SU-DHL-6 (cell line): ENCODE results near the gene MINDY4B.

Source experiments
- H2AFZ ChIP-seq: fragments of 200-600 bp; sonication (generic); 2 replicates; pipeline ENCODE4 v1.6.1; 2014; ENCODE audit warnings: low read depth, mild to moderate bottlenecking, moderate library complexity, mixed read lengths, antibody characterized with exemption, low read length; ENCODE audit not compliant: severe bottlenecking
- H3F3A ChIP-seq: fragments of 200-600 bp; shearing (Covaris generic); 2 replicates; pipeline ENCODE4 v1.6.0; 2016; ENCODE audit warnings: antibody characterized with exemption, mild to moderate bottlenecking; ENCODE audit not compliant: insufficient read depth
- H3K27ac ChIP-seq: fragments of 200-600 bp; sonication (generic); 2 replicates; pipeline ENCODE4 v1.5.1; 2016; ENCODE audit warnings: low read depth, mild to moderate bottlenecking, low read length, moderate library complexity, mixed read lengths
- H3K27me3 ChIP-seq: fragments of 200-600 bp; sonication (generic), shearing (Covaris generic); 2 replicates; pipeline ENCODE4 v1.6.0; 2014; ENCODE audit warnings: mild to moderate bottlenecking, low read length
- H3K36me3 ChIP-seq: fragments of 200-600 bp; sonication (generic); 2 replicates; pipeline ENCODE4 v1.6.1; 2014; ENCODE audit warnings: mild to moderate bottlenecking, low read length, mixed read lengths
- H3K4me2 ChIP-seq: fragments of 300-600, 200-600 bp; shearing (Covaris generic), sonication (generic); 2 replicates; pipeline ENCODE4 v1.6.0; 2014; ENCODE audit warnings: low read length, low read depth, mild to moderate bottlenecking; ENCODE audit not compliant: poor library complexity, severe bottlenecking
- H3K4me3 ChIP-seq: fragments of 200-600 bp; sonication (generic); 2 replicates; pipeline ENCODE4 v1.5.1; 2014; ENCODE audit warnings: antibody characterized with exemption, low read length, mild to moderate bottlenecking, mixed read lengths; ENCODE audit not compliant: insufficient read depth, poor library complexity, severe bottlenecking
- H3K79me2 ChIP-seq: fragments of 200-600 bp; sonication (generic); 2 replicates; pipeline ENCODE4 v1.6.1; 2014; ENCODE audit warnings: mild to moderate bottlenecking, low read length, moderate library complexity; ENCODE audit not compliant: insufficient read depth
- H3K9ac ChIP-seq: fragments of 200-600 bp; sonication (generic); 2 replicates; pipeline ENCODE4 v1.7.0; 2014; ENCODE audit warnings: mild to moderate bottlenecking, low read length
- H3K9me2 ChIP-seq: fragments of 200-600 bp; sonication (generic); replicated peaks from 2 replicates; pipeline ENCODE4 v1.6.1; 2014; ENCODE audit warnings: low read length; ENCODE audit not compliant: insufficient read depth
- H3K9me3 ChIP-seq: fragments of 200-600 bp; sonication (generic); 2 replicates; pipeline ENCODE4 v1.6.1; 2014; ENCODE audit warnings: low read length, mixed read lengths; ENCODE audit not compliant: insufficient read depth
- H4K20me1 ChIP-seq: fragments of 200-600 bp; sonication (generic); 2 replicates; pipeline ENCODE4 v1.6.1; 2014; ENCODE audit warnings: low read depth, mild to moderate bottlenecking, antibody characterized with exemption, low read length, moderate library complexity, mixed read lengths
- CTCF ChIP-seq: fragments of 200-600 bp; sonication (generic); IDR thresholded peaks from one replicate; pipeline ENCODE4 v1.5.1; 2017; ENCODE audit warnings: antibody characterized with exemption, mild to moderate bottlenecking, low read length, moderate library complexity; ENCODE audit not compliant: insufficient read depth, poor library complexity, severe bottlenecking
- EZH2phosphoT487 ChIP-seq: fragments of 200-600 bp; sonication (generic), shearing (Covaris generic); conservative IDR thresholded peaks from 2 replicates; pipeline ENCODE4 v1.6.1; 2018; ENCODE audit warnings: mild to moderate bottlenecking, antibody characterized with exemption, low read length, moderate library complexity, mixed read lengths

Gene MINDY4B

DNA sequence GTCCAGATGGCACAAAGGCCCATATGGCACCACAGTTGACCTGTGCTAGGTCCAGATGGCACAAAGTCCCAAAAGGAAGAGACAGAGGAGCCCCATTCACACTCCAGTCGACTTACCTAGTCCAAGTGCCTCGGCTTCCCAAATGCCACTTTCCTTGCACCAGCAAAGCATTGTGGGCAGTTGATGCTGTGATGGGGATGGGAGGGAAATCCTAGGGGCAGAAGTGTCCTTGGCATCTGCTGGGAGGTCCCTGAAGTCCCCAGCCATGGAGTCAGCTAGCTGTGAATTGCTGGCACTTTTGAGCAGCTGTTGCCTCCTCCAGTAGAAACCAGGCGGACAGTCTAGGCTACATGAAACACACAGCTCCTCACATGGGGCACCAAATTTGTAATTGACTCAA, 82.0 kb downstream of the MINDY4B start:
- H4K20me1 ChIP-seq: no peaks in the 10 kb centered on the region
- no peaks in the 10 kb centered on the region for H3K9me3 ChIP-seq
- H3F3A ChIP-seq: no peaks in the 10 kb centered on the region
- TF ChIP-seq CTCF (no peak), EZH2phosphoT487 (no peak)
- no peak overlapping the region for H3K4me2 ChIP-seq
- H3K36me3 ChIP-seq: no peaks in the 10 kb centered on the region
- H3K9ac ChIP-seq: no peak overlapping the region
- no peaks in the 10 kb centered on the region for H3K79me2 ChIP-seq
- no peaks in the 10 kb centered on the region for H3K27me3 ChIP-seq
- no peak overlapping the region for H3K4me3 ChIP-seq
- no peak overlapping the region for H3K27ac ChIP-seq
- no peaks in the 10 kb centered on the region for H3K9me2 ChIP-seq
- no peak overlapping the region for H2AFZ ChIP-seq

GRCh38 chr3:150822636-150823035, 82.6 kb downstream of the MINDY4B start:
- H4K20me1 ChIP-seq: no peaks in the 10 kb centered on the region
- H2AFZ ChIP-seq: no peak overlapping the region
- no peak overlapping the region for H3K4me3 ChIP-seq
- no peak overlapping the region for H3K27ac ChIP-seq
- TF ChIP-seq CTCF (no peak), EZH2phosphoT487 (no peak)
- no peaks in the 10 kb centered on the region for H3K36me3 ChIP-seq
- no peaks in the 10 kb centered on the region for H3K27me3 ChIP-seq
- H3K9me2 ChIP-seq: no peaks in the 10 kb centered on the region
- H3F3A ChIP-seq: no peaks in the 10 kb centered on the region
- no peak overlapping the region for H3K9ac ChIP-seq
- no peaks in the 10 kb centered on the region for H3K9me3 ChIP-seq
- H3K4me2 ChIP-seq: no peak overlapping the region
- no peaks in the 10 kb centered on the region for H3K79me2 ChIP-seq
